GM12874 (cell line): Measurements from ENCODE around the gene PCDH9.

Source experiments
- CTCF ChIP-seq: IDR thresholded peaks from 2 replicates; pipeline ENCODE4 v1.5.1; 2011; ENCODE audit warnings: low read depth, mild to moderate bottlenecking, control low read depth, low read length, moderate library complexity; ENCODE audit not compliant: insufficient read depth

PCDH9 gene

DNA sequence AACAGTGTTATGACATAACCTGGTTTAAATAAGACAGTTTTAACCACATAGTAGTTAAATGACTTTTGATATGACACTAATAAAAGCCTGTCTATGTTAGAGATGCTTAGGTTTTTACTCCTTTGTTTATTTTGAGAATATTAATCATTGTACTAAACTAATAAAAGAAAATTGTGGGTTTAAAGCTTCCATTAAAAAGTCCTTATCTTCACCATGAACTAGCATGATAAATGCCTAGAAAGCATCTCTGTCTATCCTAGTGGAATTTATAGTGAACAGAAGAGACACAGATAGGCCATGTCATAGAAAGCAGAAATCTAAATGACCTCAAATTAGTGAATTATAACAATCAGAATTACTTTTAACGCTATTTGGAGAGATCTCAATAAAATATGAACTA lies 255.2 kb downstream of the PCDH9 start:
- no peak for TF ChIP-seq CTCF

GRCh38 chr13:66974174-66974573 lies 256.0 kb downstream of the PCDH9 start:
- no peak for TF ChIP-seq CTCF

DNA sequence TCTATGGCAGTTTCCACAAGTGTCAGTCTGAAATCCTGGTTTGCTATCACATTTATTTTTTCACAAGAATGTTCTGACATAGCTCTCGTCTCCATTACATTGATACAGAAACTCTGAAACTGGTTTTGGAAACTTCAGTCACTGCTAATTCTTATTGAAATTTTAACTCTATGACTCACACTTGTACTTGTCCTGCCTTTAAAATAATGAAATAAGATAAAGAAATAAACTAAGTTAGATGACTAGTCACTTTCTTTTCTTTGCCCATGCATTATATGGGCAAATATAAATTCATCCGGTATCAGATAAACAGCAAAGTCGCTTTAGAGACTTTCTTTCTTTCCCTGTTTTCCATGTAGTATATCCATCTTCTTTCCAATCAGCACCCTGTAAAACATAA lies 257.5 kb downstream of the PCDH9 start:
- no peak for TF ChIP-seq CTCF

DNA sequence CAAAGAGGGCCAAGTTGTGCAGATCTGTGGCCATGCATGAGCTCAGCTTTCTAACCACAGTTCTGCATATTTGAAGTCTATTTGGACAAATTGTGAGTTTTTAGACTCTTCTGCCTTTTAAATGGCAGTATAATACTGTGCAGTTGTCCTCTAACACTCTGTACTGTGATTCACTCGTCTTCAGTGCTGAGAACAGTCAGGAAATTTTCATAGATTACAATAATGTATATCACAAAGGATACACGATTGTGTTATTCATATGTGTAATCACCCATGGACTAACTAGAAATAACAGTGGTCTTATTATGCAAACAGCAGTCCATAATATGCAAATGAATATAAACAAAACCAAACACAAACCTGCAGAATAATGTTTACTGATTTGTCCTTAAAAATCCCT lies 259.1 kb downstream of the PCDH9 start:
- no peak for TF ChIP-seq CTCF

DNA sequence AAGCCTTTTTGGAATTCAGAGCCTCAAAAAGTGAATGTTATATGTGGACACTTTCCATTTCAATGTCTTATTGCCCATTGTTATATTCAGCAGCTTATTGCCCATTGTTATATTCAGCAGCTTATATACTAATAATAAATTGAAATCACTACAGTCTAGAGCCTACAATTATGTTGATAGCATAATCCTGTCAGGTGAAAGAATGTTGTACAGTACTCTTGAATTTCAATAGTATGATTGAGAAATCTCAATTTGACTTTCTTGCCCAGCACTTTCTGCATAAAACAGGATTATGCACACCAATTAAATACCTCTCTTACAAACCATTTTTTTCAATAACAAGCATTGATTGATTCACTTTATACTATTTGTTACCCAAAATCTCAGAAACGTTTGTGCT lies 260.8 kb downstream of the PCDH9 start:
- no peak for TF ChIP-seq CTCF

- TF ChIP-seq CTCF: no peak
These were observed 262.1 kb downstream of the PCDH9 start for GRCh38 chr13:66967811-66968597.

GRCh38 chr13:66965181-66965580 lies 265.0 kb downstream of the PCDH9 start:
- TF ChIP-seq CTCF: no peak
